Prostate gland (tissue), 2 donors: ENCODE results near the gene GRK3. TPM values are rescaled to one million over a fixed set of nuclear protein-coding genes. Genes with fewer than 3 reads are reported as not detected.
A peak's percentile ranks its signal among the peaks of the same experiment; 100 is the strongest.
"Not testable (repeated sequence)": the region's sequence is repeated elsewhere in the genome, so short reads cannot be mapped to it uniquely, and the experiment has no call there.

Experiments used
- DNase-seq: peaks from one replicate; pipeline ENCODE4 v3.0.0-alpha.2; 2019; ENCODE audit warnings: low spot score
- H3K27ac ChIP-seq, 2 donors: fragments of 200-600 bp; sonication (generic); 2 replicates each; pipeline ENCODE4 v1.5.1; 2017 to 2019
- H3K27me3 ChIP-seq: fragments of 200-600 bp; sonication (generic); replicated peaks from 2 replicates; pipeline ENCODE4 v1.5.1; 2019; ENCODE audit not compliant: insufficient read depth
- H3K36me3 ChIP-seq, 2 donors: fragments of 200-600 bp; sonication (generic); 1 replicate in 1 of 2; 2 replicates in 1 of 2; pipeline versions ENCODE4 v1.5.1 to v1.8.1; 2017 to 2019
- H3K4me1 ChIP-seq: fragments of 200-600 bp; sonication (generic); replicated peaks from 2 replicates; pipeline ENCODE4 v1.5.1; 2019
- H3K4me3 ChIP-seq, 2 donors: fragments of 200-600 bp; sonication (generic); 2 replicates each; pipeline ENCODE4 v1.5.1; 2017 to 2019
- H3K9me3 ChIP-seq: fragments of 200-600 bp; sonication (generic); 2 replicates; pipeline ENCODE4 v1.5.1; 2017
- CTCF ChIP-seq, 4 experiments: fragments of 200-600 bp in 2 of 4; fragments of 450-650 bp in 2 of 4; sonication (generic) in 2 of 4; IDR thresholded peaks; 1 replicate in 3 of 4; 2 replicates in 1 of 4; pipeline ENCODE4 v1.5.1; 2016 to 2019; ENCODE audit warnings: antibody characterized with exemption in 4 of 4, mild to moderate bottlenecking in 2 of 4, moderate library complexity in 2 of 4
- POLR2A ChIP-seq: fragments of 450-650 bp; IDR thresholded peaks from one replicate; pipeline ENCODE4 v1.6.1; 2016; ENCODE audit warnings: antibody characterized with exemption, mild to moderate bottlenecking
- POLR2AphosphoS5 ChIP-seq: sonication (generic); formaldehyde crosslinking; IDR thresholded peaks from one replicate; pipeline ENCODE4 v1.6.1; 2017; ENCODE audit warnings: antibody characterized with exemption
- WGBS: methylation state at CpG from one replicate; pipeline ENCODE4 v1.1.5; 2018; 5-methylcytosine and 5-hydroxymethylcytosine counted together
- intact Hi-C: fragments of 100-400 bp; cut with DNase I; formaldehyde crosslinking; loops from one replicate; pipeline ENCODE4 v1.14.2; 2022
- total RNA-seq, 2 donors: library from RNA; depleted of rRNA; stranded (reverse); fragments of >200 nt; gene quantifications; one replicate each; pipeline ENCODE4 v1.1.0, GENCODE V29; 2016

GRK3 gene
- total RNA-seq, 2 donors from 2014 or later: 10.2 to 16.9 TPM

DNA sequence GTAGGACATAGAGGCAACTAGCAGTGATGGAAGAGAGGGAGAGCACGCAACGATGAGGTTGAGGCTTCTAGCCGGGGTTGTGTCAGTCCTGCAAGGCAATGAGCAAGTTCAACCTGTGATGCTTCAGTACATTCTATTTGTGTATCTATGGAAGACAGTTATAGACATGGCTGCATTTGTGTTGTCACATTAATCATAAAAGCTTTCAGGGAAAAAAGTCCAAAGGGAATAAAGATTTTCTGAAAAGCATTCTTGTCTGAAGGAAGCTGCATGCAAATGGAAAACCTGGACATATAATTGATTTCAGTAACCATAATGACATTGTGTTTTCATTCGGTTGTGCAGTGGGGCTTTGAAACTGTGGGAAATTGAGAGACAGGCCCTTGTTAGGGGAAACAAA, 32.8 kb upstream of the GRK3 start:
- H3K27ac ChIP-seq, DNase-seq, H3K27me3 ChIP-seq, H3K9me3 ChIP-seq, H3K4me1 ChIP-seq, H3K4me3 ChIP-seq, intact Hi-C loops, H3K36me3 ChIP-seq: not testable (repeated sequence)
- WGBS: 93% methylated on average over 4 of the region's 4 CpGs

DNA sequence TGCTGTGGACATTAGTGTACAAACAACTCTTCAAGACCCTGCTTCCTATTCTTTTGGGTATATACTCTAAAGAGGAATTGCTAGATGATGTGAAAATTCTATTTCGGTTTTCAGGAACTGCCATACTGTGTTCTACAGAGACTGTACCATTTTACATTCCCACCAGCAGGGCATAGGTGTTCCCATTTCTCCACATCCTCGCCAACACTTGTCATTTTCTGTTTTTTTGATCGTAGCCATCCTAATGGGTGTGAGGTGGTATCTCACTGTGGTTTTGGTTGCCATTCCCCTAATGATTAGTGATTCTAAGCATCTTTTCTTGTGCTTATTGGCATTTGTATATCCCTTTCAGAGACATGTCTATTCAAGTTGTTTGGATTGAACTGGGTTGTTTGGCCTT, 29.8 kb upstream of the GRK3 start:
- no peak for DNase-seq
- Histone ChIP-seq H3K4me1 (no peaks in the 10 kb centered on the region), H3K4me3 (no peak overlapping the region), H3K9me3 (no peaks in the 10 kb centered on the region), H3K27me3 (no peaks in the 10 kb centered on the region), H3K36me3 (no peaks in the 10 kb centered on the region), H3K27ac (no peak overlapping the region)
- intact Hi-C loops: no loop called here
- TF ChIP-seq POLR2AphosphoS5 (no peak), CTCF (IDR thresholded peaks at IDR 0.05) (no peak), POLR2A (no peak)
- WGBS: 97% methylated on average over 3 of the region's 3 CpGs

DNA sequence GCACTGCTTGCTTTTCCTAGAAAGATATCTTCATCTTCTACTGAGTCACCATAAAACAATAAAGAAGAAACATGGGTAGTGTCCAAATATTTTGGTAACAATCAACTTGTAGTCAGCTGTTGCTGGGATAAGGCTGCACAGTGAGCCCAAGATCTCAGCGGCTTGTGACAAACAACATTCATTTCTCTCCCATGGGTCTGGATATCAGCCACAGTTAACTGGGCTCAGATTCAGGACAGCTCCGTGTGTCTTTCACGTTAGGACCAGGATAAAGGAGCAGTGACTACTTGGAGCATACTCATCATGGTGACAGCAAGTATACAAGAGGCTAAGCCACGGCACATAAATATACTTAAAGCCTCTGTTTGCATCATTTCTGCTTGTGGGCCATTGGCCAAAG, 27.9 kb upstream of the GRK3 start:
- Histone ChIP-seq H3K27me3 (no peaks in the 10 kb centered on the region), H3K36me3 (no peaks in the 10 kb centered on the region), H3K4me1 (peaks cover 2% of the 10 kb centered on the region), H3K27ac (no peak overlapping the region), H3K4me3 (no peak overlapping the region), H3K9me3 (no peaks in the 10 kb centered on the region)
- TF ChIP-seq CTCF (IDR thresholded peaks at IDR 0.05) (no peak), POLR2A (no peak), POLR2AphosphoS5 (no peak)
- 22% methylated on average over 4 of the region's 4 CpGs for WGBS
- intact Hi-C loops: no loop called here
- peak; percentile 15 for DNase-seq

- Histone ChIP-seq H3K27me3 (no peaks in the 10 kb centered on the region), H3K36me3 (no peaks in the 10 kb centered on the region), H3K27ac (no peak overlapping the region), H3K9me3 (no peaks in the 10 kb centered on the region), H3K4me3 (no peak overlapping the region), H3K4me1 (peaks cover 10% of the 10 kb centered on the region)
- 71% methylated on average over 3 of the region's 3 CpGs for WGBS
- no peak for DNase-seq
- no peak for TF ChIP-seq CTCF (IDR thresholded peaks at IDR 0.05)
- TF ChIP-seq POLR2AphosphoS5: peak; percentile 18
- no peak for TF ChIP-seq POLR2A
- intact Hi-C loops: loop anchor here (10.0 kb wide), 1 partner anchor 154 kb away; no protein-coding TSS in a partner anchor
Observed at GRCh38 chr22:25540166-25540907, 24.1 kb upstream of the GRK3 start.

GRCh38 chr22:25540908-25541660, 23.4 kb upstream of the GRK3 start:
- Histone ChIP-seq H3K4me1 (peaks cover 13% of the 10 kb centered on the region), H3K4me3 (no peak overlapping the region), H3K36me3 (no peaks in the 10 kb centered on the region), H3K27me3 (no peaks in the 10 kb centered on the region), H3K9me3 (no peaks in the 10 kb centered on the region), H3K27ac (no peak overlapping the region)
- 97% methylated on average over 4 of the region's 4 CpGs for WGBS
- TF ChIP-seq CTCF (IDR thresholded peaks at IDR 0.05) (no peak), POLR2AphosphoS5 (no peak), POLR2A (no peak)
- intact Hi-C loops: loop anchor here (10.0 kb wide), 1 partner anchor 154 kb away; no protein-coding TSS in a partner anchor
- no peak for DNase-seq
